Astrocyte of the cerebellum (primary cell): ENCODE measurements around the gene TGM2.

Experiments used
- DNase-seq: peaks from one replicate; pipeline ENCODE4 v3.0.0-alpha.2; 2011; ENCODE audit warnings: low read depth
- H3K4me3 ChIP-seq: 2 replicates; pipeline ENCODE4 v1.5.1; 2011; ENCODE audit warnings: mild to moderate bottlenecking, low read depth, low read length, moderate library complexity
- in situ Hi-C: cut with HindIII; loops from 2 replicates; pipeline ENCODE4 v1.10.0; 2017; ENCODE audit warnings: low sequenced_read_pairs
- TF ChIP-seq, protein P1 (sequence below): IDR thresholded peaks from 2 replicates; pipeline ENCODE4 v1.5.1; 2012; ENCODE audit warnings: low read length, low read depth, moderate library complexity, mild to moderate bottlenecking; ENCODE audit errors: missing control alignments

TGM2 gene

DNA sequence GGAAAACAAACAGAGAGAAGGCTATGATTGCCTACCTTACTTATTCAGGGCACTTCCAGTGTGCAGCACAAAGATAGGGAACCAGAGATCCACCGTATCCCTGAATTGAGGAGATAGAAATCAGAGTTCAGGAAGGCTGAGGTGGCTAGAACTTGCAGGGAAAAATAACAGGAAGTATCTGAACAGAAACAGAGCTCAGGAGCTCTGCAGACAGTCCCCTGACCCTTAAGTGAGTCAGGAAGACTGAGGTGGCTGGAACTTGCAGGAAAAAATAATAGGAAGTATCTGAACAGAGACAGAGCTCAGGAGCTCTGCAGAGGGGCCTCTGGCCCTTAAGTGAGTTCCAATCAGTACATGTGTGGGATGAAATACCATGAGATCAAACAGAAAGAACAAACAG, 66.1 kb downstream of the TGM2 start:
- DNase-seq, result no peak
- TF ChIP-seq, protein P1, sequence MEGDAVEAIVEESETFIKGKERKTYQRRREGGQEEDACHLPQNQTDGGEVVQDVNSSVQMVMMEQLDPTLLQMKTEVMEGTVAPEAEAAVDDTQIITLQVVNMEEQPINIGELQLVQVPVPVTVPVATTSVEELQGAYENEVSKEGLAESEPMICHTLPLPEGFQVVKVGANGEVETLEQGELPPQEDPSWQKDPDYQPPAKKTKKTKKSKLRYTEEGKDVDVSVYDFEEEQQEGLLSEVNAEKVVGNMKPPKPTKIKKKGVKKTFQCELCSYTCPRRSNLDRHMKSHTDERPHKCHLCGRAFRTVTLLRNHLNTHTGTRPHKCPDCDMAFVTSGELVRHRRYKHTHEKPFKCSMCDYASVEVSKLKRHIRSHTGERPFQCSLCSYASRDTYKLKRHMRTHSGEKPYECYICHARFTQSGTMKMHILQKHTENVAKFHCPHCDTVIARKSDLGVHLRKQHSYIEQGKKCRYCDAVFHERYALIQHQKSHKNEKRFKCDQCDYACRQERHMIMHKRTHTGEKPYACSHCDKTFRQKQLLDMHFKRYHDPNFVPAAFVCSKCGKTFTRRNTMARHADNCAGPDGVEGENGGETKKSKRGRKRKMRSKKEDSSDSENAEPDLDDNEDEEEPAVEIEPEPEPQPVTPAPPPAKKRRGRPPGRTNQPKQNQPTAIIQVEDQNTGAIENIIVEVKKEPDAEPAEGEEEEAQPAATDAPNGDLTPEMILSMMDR, result no peak
- H3K4me3 ChIP-seq, result no peak overlapping the region
- in situ Hi-C loops, result no loop called here

DNA sequence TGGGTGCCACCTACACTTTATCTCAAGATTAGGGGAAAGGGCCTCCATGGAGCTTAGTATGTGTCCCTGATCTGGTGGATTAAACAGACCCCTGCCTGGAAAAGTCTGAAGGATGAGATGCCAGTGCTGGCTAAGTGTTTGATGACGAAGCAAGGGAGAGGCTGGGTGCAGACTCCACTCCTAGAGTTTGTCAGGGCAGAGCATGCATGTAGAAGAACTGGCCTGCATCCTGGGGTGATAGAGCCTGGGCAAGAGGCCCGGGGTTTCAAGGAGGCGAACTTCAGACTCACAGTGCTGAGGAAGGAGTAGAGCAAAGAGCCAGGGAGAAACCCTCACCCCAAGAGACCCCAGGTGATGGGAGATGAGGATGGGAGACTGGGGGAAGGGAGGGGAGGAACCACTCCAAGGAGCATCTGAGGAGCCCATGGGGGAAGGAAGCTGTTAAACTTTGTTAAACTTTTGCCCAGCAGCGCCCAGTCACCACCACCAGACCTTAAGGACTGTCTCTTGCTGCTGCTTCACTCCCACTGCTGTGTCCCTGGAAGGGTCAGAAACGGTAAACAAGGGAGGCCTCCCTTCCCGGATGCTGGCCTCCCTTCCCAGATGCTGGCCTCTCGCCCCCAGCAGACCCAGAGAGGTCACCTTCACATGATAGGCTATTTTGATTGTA, 69.9 kb downstream of the TGM2 start:
- TF ChIP-seq, protein P1, result no peak

DNA sequence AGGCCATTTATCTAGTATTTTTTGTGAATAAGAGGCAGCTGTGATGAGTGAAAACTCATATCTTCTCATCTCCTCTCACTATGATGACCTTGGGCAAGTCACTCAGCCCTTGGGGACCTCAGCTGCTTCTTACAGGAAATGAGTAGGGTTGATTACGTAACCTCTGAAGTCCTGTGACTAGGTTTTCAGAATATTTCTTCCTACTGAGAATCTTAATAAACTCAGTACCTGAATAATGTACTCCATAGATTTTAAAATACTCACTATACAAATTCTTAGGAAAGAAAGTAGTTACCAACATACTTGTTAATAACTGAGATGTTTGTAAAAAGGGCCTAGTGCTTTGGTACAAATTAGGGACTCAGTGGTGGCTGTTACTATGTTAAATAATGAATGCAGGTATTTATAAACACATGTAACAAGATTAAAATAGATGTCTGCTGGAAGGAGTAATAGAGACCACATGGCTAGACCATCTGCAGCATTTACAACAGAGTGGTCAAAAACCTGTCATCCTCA, 70.6 kb downstream of the TGM2 start:
- in situ Hi-C loops, result no loop called here
- no peak for DNase-seq
- H3K4me3 ChIP-seq, result no peak overlapping the region
- TF ChIP-seq, protein P1, result no peak

More for the DNA sequence above, 69.9 kb downstream of the TGM2 start:
- in situ Hi-C loops, result no loop called here
- no peak for DNase-seq
- H3K4me3 ChIP-seq, result no peak overlapping the region

DNA sequence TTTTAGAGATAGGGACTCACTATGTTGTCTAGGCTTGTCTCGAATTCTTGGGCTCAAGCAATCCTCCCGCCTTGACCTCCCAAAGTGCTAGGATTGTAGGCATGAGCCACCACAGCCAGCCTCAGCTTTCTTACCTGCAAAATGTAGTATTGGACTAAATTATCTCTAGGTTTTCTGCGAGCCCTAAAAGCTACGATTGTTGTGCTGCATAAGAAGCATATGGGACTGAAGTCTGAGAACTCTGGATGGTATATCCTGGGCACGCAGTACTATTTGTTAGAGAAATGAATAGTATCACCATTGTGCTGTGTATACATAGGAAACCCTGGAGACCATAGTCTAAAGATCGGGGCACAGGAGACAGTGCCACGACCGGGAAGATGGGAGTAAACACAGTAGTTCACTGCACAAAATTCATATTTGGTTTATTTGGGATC, 71.4 kb downstream of the TGM2 start:
- in situ Hi-C loops, result no loop called here
- no peak for DNase-seq
- TF ChIP-seq, protein P1, result no peak
- H3K4me3 ChIP-seq, result no peak overlapping the region

DNA sequence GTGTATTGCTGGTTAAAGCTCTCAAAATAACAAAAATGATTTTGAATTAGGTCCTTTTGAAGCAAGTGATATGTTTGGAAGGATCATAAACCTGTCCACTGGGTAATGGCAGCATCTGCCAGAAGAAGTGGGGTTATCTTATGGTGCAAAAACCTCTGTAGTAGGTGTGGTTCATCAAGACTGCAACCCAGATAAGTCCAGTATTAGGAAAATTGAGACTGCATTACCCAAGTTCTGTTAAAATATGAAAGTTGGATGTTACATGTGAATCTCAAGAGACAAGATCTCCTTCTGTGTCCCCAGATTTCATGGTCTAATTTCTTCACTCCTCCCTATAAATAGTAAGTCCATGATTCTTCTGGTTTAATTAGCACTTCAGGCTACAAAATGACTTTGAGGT, 72.2 kb downstream of the TGM2 start:
- DNase-seq, result no peak
- in situ Hi-C loops, result no loop called here
- TF ChIP-seq, protein P1, result no peak
- H3K4me3 ChIP-seq, result no peak overlapping the region

DNA sequence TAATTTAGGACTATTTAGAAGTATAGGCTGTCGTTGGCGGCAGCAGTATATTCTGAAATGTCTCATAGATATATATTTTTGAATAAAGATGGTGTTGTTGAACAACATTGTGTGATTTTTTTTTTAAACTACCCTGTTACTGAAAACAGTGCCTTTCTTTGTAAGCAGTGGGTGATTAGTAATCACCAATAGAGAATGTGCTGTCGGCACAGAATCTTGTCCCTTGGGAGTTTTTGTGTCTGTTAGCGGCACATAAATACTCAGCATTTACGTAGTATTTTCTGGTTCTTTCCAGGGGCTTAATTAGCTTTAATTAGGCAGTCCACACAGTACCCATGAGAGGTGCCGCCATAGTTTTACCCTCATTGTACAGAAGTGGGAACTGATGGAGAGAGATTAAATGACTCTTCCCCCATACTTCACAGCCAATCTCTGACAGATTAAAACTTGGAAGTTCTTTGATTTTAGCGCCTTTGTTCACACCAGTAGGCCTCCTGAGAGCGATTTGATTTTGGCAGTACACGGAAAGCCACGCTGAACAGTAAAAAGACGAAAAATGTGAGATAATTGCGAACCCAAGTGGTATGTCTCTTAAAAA, 72.7 kb downstream of the TGM2 start:
- H3K4me3 ChIP-seq, result no peak overlapping the region
- TF ChIP-seq, protein P1, result no peak
- DNase-seq, result no peak
- in situ Hi-C loops, result no loop called here
